Measurements from ENCODE around the gene TOM1. TPM values are rescaled to one million over a fixed set of nuclear protein-coding genes. Genes with fewer than 3 reads are reported as not detected.
A peak's percentile ranks its signal among the peaks of the same experiment; 100 is the strongest.
"Not testable (repeated sequence)": the region's sequence is repeated elsewhere in the genome, so short reads cannot be mapped to it uniquely, and the experiment has no call there.

Gene TOM1
- total RNA-seq, 4 donors from 2014 or later = 64.7 to 114 (median 86.5) TPM

- Histone ChIP-seq H3K27me3 (no peaks in the 10 kb centered on the region), H3K4me3 (no peak overlapping the region), H3K27ac (no peak overlapping the region), H3K4me1 (peaks cover 0 to 23% (median 6%) of the 10 kb centered on the region in 4 donors), H3K36me3 (peaks cover 0 to 42% (median 0%) of the 10 kb centered on the region in 3 donors), H3K9me3 (no peaks in the 10 kb centered on the region)
- DNase-seq (ENCODE audit: low spot score in 2 of 2) = no peak
- 83 to 93% methylated on average over 2 of the region's 2 CpGs for WGBS, 2 donors
- TF ChIP-seq CTCF (IDR thresholded peaks at IDR 0.05) = no peak
- no peak for TF ChIP-seq POLR2A (IDR thresholded peaks at IDR 0.05)
- TF ChIP-seq EP300 (IDR thresholded peaks at IDR 0.05) = no peak
These were observed 92.7 kb downstream of the TOM1 start for GRCh38 chr22:35392357-35392756.

- Histone ChIP-seq H3K27me3 (no peaks in the 10 kb centered on the region), H3K36me3 (peaks cover 0 to 32% (median 0%) of the 10 kb centered on the region in 3 donors), H3K9me3 (no peaks in the 10 kb centered on the region), H3K4me1 (peaks cover 0 to 30% (median 6%) of the 10 kb centered on the region in 4 donors), H3K27ac (no peak overlapping the region), H3K4me3 (no peak overlapping the region)
- 61 to 70% methylated on average over 16 of the region's 16 CpGs for WGBS, 2 donors
- TF ChIP-seq CTCF (IDR thresholded peaks at IDR 0.05) (no peak), POLR2A (IDR thresholded peaks at IDR 0.05) (no peak), EP300 (IDR thresholded peaks at IDR 0.05) (no peak)
- DNase-seq (ENCODE audit: low spot score in 2 of 2) = no peak
These were observed 93.7 kb downstream of the TOM1 start for GRCh38 chr22:35393116-35394010.

- Histone ChIP-seq H3K4me1 (peaks cover 0 to 30% (median 6%) of the 10 kb centered on the region in 4 donors), H3K27ac (no peak overlapping the region), H3K36me3 (peaks cover 0 to 32% (median 0%) of the 10 kb centered on the region in 3 donors), H3K9me3 (no peaks in the 10 kb centered on the region), H3K27me3 (no peaks in the 10 kb centered on the region), H3K4me3 (no peak overlapping the region)
- no peak for DNase-seq (ENCODE audit: low spot score in 2 of 2)
- 11 to 12% methylated on average over 4 of the region's 4 CpGs for WGBS, 2 donors
- TF ChIP-seq EP300 (IDR thresholded peaks at IDR 0.05) = no peak
- no peak for TF ChIP-seq CTCF (IDR thresholded peaks at IDR 0.05)
- no peak for TF ChIP-seq POLR2A (IDR thresholded peaks at IDR 0.05)
These were observed 94.3 kb downstream of the TOM1 start for GRCh38 chr22:35394011-35394312.

- H3K27ac ChIP-seq = no peak overlapping the region
- WGBS, 2 donors = 91 to 94% methylated on average over 5 of the region's 5 CpGs
- no peak overlapping the region for H3K4me3 ChIP-seq
- DNase-seq (ENCODE audit: low spot score in 2 of 2) = no peak
- H3K27me3 ChIP-seq = no peaks in the 10 kb centered on the region
- TF ChIP-seq CTCF (IDR thresholded peaks at IDR 0.05) (no peak), EP300 (IDR thresholded peaks at IDR 0.05) (no peak), POLR2A (IDR thresholded peaks at IDR 0.05) (no peak)
- peaks cover 0 to 35% (median 6%) of the 10 kb centered on the region in 4 donors for H3K4me1 ChIP-seq
- no peaks in the 10 kb centered on the region for H3K9me3 ChIP-seq
- peaks cover 0 to 24% (median 0%) of the 10 kb centered on the region in 3 donors for H3K36me3 ChIP-seq
These were observed 95.3 kb downstream of the TOM1 start for GRCh38 chr22:35394810-35395563.

- H3K9me3 ChIP-seq; H3K4me3 ChIP-seq; H3K27me3 ChIP-seq; DNase-seq (ENCODE audit: low spot score in 2 of 2): not testable (repeated sequence)
- Histone ChIP-seq H3K4me1 (peaks cover 0 to 48% (median 14%) of the 10 kb centered on the region in 4 donors), H3K36me3 (peaks cover 0 to 14% (median 0%) of the 10 kb centered on the region in 3 donors), H3K27ac (peak overlapping the region in 3 of 4 donors; percentile 2 to 39 (median 23))
- WGBS, 2 donors = 47 to 52% methylated on average over 6 of the region's 6 CpGs
These were observed 96.9 kb downstream of the TOM1 start for GRCh38 chr22:35396622-35397021.

All from tibial nerve (tissue), 4 donors.